HG03139 (cell line): ENCODE data around the gene GLIS2.

Experiments used
- ATAC-seq: cut with Tn5 transposase; IDR thresholded peaks from one replicate; pipeline ENCODE4 v1.9.1; 2021; ENCODE audit not compliant: unreplicated experiment

Gene GLIS2

DNA sequence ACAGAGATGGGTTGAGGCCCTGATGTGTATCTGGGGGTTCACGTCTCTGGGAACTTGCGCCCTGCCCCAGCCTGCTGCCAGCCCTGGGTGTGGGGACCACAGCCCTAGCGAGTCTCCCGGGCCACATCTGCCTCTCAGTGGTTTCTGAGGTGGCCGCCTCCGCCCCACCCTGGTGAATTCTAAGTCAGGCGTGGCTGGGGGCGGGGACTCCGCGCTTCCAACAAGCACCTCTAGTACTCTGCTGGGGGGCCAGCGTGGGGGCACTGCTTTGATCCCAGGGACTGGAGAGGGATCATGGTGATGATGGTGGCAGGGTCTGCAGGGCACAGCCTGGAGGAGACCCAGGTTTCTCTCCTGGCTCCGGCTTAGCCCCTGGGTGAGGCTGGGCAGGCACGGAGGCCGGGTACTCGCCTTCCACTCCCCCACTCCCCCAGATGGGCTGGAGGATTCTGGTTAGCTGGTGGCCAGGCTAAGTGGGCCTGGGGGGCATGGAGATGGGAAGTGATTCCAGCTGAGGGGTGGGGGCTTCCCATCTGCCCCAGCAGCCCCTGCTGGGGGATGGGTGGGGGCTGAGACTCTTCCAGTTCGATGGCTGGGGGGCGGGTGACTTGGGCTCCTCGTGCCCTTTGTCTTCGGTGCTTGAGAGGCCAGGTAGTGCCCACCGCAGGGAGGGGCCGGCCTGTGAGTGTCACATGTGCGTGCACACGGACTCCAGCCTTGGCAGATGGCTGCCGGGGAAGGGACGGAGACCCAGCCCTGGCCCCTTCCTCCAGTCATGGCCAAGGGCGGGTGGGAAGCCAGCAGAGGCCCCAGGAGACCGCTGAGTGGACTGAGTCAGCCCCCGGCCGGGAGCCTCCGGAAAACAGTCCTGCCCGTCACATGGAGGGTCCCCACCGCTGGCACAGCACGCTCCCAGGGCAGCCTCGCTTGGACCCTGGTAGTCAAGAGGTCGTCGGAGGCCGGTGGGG is 3.9 kb downstream of the GLIS2 start:
- no peak for ATAC-seq

DNA sequence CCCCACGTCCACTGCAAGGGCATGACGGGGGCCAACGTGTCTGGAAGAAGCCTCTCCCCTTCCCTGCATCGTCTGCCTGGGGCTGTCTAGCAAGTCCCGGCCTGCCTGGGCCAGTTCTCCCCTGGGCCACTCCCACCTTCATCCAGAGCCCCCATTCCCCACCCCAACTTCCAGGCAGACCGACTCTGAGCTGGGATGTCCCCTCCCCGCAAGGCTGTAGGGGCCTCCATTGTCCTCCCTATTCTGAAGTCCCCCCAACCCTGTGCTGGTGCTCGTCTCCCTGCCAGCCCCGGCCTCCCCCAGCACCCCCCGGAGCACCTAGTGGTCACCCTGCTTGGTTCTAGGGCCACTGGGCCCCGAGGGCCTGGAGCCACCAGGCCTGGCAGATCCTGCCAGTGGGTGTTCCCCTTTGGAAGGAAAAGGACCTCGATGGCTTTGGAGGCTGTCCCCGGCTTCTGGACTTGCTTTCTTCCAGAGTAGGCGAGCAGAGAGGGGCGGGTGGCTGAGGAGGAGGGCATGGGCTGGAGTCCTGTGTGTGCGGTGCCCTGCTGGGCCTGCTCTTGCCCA is 4.8 kb downstream of the GLIS2 start:
- ATAC-seq: no peak

DNA sequence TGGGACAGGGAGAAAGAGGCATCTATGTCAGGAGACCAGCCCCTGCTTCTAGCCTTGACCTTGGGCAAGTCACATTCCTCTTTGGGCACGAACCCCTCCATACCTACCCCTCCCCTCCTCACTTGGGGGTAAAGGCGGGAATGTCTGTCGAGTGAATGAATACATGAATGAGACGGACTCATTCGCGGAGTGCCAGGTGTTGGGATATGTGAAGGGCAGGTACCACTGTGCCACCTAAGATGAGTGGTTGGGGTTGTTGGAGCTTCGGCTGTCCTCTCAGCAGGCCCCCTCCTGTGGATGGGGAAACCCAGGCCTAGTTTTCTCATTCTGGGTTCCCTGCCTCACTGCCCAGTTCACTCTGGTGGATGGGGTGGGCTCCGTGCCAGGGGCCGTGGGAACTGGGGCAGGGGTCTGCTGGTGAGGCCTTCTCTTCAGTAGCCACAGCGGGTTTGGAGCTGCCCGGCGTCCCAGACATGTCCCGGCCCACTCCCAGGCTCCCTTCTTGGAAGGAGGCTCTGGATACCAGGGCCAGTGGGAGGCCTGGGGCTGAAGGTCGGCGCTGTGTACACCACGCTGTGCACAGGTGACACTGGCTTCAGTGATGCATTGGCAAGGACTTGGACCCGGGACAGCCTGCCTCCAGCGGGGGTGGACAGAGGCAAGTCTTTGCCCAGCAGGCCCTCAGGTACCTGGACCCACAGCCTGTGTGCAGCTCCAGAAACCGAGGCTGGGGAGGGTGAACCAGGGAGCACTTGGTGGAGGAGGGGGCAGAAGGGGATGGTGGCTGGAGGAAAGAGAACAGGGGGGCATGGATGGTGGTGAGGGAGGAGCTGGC is 5.6 kb downstream of the GLIS2 start:
- ATAC-seq: no peak

DNA sequence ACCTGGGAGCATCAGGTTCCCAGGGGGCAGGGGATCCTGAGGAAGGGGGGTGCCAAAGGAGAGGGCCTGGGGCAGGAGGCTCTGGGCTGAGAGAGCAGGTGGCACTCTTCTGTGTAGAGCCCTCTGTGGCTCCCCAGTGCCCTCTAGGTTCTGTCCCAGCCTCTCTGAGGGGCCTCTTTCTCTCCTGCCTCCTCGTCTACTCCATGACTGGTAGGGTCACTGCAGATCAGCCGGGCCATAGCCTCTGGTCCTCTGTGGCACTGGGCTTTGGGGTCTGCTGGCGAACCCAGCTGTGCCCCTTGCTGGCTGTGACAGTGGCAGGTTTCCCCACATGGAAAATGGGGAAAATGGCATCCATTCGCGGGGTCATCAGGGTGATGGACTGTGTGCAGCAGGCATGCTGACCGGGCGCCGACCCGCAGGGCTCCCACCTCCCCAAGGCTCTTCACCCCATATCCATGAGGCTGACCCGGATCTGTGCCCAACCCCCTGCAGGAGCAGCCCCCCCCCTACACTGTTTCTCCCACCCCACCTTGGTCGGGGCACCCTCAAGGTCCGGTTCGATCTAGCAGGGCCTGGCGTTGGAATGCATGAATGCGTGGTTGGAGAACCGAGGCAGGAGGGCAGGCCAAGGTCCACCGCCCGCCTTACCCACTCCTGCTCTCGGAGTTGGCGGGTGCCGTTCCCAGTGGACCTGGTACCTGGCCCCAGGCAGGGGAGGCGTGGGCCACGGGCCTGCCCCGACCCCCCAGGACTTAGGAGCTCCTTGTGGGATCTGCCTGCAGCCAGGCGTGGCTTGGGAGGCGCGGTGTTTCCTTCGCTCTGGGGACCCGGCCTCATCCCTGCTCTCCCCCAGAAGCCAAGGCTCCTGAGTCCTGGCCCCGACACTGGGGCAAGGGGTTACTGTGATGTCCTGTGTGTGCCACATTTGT is 6.5 kb downstream of the GLIS2 start:
- ATAC-seq: no peak

DNA sequence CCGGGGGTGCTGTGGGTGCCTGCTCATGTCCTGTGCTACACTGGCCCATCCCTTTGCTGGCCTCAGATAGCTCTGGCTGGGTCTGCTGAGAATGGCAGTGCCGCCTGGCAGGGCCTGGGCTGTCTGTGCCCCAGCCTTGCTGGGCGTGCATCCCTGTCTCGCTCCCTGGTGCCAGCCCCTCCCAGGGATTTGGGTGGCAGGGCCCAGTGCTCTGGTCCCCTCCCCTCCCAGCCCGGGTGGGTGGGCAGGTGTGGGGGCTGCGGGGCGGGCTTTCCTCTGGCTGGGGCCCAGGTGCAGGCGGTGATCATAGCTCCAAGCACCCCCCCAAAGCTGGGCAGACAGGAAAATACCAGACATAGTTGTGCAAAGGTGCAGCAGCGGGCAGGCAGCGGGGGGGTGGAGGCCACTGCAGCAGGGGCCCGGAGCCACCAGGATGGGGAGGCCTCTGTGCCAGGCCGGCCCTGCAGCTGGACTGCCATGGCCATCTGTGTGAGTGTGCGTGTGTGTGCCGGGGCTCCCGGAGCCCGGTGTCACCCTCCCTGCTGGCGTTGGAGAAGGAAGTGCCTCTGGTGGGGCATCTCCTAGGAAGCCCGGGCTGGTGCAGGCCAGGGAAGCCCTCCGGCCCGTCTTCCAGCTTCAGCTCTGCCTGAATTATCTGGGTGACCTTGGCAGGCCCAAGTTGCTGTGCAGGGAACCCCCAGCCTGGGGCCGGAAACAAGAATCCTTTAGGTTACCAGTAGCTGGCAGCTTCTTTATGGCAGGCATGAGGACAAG is 7.4 kb downstream of the GLIS2 start:
- ATAC-seq: no peak

DNA sequence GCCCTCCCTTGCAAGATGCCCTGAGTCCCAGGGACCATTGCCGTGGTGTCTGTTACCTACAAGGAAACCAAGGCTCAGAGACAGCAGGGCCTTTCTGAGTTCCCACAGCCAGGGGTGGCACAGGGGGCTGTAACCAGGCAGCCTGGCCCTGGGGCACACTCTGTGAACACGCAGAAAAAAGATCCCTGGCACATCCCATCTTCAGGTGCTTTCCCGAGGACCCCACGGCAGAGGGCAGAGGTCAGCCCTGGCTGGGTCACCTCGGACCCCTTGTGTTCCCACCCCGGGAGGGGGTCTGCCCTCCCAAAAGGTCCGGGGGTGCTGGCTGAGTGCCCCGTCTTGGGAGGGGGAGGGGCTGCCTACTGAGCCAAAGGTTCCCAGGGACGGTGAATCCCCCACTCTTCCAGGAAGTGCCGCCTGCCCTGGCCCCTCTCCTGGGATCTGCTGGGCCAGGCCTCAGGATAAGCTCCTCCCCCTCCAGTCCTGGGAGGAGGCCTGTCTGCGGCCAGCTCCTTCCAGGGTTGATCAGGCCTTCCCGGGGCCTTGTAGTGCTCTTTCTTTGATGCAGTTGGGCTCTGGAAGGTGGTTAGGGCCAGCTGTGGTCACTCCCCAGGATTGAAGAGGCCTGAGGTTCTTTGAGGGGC is 8.1 kb downstream of the GLIS2 start:
- ATAC-seq: no peak

DNA sequence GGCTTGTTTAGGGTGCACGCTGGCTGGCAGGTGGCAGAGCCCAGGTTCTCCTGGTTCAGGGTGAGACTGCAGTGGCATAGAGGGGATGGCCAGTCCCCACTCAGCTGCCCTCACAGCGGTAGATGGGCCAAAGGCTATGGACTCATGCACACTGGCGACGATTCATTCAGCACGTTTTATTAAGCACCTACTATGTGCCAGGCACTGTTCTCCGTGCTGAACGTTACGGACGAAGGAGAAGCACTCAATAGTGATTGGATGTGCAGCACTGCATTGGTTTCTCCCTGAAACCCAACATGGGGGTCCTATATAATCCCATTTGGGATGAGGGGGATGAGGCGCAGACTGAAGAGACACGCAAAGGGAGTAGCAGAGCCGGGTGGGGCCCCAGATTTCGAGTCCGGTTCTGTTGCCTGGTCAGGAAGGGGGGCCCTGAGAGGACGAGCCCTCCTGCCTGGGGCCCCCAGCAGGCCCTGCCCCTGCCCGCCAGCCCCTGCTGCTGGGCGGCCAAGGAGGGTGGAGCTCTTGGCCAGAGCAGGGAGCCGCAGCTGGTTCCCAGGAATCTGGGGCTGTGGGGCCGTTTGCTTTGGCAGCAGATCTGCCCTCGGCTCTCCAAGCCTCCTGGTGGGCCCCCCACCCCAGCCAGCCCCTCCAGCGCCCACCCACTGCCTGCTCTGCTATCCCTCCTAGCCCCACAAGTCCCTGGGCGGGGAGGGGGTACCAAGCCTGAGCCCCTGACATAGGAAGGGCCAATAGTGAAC is 8.8 kb downstream of the GLIS2 start:
- ATAC-seq: no peak

DNA sequence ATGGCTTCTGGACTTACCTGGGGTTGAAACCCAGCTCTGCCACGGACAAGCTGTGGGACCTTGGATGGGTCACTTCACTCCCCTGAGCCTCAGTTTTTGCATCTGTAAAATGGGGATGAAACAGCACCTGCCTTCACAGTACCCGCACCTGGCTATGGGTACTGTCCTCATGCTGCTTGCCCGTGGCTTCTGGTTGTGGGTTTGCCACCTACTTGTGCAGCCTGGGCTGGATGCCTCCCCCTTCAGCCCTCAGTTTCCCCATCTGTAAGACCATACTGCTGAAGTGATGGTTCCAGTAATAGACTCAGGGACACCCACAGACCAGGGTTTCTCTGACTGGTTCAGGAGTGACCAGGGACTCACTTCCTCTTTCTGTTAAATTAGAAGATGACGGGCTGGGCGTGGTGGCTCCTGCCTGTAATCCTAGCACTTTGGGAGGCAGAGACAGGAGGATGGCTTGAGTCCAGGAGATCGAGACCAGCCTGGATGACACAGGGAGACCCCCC is 9.4 kb downstream of the GLIS2 start:
- no peak for ATAC-seq

DNA sequence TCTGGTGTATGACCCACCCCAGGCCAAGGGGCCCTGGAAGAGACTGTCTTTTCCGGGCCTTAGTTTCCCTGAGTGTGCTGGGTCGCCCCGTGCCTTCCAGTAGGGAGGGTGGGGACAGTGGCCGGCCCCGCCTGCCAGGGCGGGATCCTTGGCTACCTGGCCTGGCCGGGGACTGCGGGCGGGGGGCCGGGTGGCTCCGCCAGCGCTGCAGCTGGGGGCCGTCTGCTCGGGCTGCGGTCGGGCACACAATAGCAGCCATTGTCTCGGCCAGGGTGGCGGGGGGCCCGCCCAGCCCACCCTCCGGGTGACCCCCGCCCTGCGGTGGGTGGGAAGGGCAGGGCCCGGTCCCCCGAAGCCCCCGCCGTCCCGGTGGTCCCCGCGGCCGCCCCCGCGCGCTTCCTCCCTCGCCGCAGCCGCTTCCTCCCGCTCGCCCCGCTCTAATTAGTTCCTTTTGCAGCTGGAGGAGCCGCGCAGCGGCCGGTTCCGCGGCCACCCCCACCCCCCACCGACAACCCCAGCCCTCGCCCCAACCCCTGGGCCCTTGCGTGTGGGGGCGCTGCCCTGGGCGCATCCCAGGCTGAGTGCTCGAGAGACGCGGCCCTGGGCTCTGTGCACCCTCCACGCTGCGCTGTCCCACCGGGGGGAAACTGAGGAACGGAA is 11.6 kb downstream of the GLIS2 start:
- ATAC-seq: no peak

DNA sequence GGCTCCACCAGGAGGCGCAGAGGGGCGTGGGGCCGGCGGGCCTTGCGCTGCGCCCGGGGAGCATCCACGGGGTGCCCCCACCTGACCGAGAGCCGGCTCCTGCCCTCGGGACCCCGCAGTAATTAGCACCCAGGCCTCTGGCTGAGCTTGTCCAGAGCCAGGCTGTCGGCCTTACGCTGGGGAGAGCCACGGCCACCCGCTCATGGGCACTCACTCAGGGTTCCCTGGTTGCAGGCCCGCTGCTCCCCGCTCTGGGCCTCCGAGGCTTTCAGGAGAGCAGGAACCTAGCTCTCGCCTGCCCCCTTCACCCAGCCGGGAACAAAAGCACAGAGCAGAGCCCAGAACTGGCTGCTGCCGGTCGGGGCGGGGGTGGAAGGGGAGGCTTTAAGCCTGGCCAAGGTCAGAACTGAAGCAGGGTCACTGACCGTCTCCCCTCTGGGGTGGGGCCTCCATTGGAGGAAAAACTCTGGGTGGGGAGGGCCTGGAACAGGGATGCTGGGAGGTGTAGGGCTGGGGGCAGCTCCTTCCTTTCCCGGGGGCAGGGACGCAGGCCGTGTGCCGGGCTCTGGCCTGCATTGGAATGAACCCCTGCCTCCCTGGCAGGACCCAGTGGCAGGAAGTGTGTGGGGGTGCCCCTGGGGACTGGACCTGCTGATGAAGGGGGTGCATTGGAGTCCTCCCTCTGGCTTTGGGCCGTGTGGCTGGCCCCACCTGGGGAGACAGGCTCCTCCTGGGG is 12.3 kb downstream of the GLIS2 start:
- no peak for ATAC-seq

DNA sequence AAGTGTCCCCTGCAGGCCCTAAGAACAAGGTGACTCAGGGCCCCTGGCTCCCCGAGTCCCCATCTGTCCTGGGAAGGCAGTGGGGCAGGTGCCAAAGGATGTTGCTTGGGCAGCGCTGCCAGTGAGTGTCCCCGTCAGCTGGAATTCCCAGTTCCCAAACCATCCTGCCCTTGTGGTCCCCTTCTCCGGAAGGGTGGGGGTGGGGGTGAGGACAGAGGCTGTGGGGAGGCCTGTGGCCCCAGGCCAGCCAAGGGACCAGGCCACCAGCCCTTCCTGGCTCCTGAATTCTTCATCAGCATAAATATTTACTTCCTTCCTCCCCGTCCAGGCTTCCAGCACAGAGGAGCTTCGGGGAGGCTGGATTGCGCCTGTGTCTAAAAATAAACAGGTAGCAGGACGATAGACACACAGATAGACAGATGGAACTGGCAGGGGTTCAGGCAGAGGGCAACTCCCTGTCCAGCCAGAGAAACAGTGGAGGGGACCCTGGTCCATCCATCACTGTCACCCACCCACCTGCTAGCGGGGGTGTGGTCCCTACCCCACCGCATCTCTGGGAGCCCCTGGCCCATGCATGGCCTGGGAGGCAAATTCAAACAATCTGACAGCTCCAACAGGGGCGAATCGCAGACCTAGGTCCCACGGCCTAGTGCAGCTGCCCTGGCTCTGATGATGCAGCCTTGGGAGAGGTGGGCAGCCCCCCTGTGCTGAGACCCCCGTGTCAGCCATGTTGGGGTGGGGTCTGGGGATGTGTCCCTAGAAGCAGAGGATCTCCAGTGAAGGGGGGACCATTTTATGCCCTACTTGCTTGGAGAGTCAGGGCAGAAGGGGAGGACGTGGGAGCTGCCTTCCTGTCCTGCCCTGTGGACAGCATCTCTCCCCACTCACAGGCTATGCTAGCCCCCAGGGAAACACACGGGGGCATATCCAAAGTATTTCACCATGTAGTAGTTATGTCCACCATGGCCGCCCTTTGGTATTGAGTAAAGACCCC is 13.2 kb downstream of the GLIS2 start:
- no peak for ATAC-seq

DNA sequence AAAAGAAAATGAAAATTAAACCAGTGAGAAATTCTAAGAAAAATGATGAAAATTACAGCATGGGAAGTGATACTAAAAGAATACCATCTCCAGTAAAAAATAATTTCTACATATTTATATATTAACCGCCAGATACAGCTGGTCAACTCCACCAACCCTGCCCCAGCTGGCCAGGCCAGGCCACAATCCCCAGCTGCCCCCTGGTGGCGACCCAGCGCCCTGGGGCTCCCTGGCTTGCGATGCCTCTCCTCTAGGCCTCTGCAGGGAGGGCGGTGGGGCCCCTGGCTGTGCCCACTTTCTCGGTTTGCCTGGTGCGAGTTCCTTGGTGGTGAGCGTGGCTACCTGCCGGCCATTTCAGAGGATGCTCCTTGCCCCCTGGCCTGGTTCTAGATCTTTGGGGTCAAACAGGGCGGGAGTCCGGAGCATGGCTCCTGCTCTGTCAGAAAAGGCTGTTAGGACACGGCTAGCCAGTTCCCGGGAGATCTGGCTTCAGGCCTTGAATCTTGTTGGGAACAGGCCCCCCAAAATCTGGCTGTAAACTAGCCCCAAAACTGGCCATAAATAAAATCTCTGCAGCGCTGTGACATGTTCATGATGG is 14.5 kb downstream of the GLIS2 start:
- ATAC-seq: no peak

DNA sequence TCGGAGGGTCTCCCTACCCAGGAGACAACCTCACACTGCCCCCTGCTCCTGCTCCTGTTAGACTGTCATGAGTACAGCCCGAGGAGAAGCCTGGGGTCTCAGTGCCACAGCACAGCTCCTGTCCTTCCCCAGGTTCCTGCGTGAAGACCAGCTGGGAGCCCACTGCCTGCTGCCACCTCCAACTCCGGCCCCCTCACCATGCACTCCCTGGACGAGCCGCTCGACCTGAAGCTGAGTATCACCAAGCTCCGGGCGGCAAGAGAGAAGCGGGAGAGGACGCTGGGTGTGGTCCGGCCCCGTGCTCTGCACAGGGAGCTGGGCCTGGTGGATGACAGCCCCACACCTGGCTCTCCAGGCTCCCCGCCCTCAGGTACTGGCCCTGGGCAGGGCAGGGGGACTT is 16.2 kb downstream of the GLIS2 start:
- ATAC-seq: no peak

DNA sequence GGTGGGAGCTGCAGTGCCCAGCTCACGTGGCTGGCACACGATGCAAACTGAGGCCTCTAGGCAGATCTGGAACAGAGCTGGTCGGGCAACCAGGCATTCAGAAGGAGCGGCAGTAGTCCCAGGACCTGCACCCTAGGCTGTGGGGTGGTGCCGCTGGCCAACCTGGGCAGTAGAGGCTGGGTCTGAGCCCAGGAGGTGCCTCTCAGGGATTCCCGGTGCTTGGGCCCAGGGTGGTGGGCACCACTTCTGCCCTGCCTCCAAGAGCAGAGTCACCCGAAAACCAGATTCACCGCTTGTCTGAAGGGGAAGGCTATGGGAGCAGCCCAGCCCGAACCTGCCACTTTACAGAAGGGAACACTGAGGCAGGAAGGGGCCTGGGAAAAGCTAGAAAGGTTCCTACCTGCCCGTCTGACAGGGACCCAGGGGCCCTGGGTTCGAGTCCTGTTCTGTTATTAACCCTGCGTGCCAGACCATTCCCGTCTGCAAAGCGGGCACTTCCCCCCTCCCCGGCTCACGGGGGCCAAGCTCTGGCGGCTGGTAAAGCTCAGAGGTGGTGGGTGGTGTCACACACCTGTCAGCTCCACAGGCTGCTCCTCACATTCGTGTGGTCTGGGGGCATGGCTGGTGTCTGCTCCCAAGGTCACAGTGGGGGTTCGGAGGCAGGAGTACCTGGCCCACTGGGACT is 16.9 kb downstream of the GLIS2 start:
- no peak for ATAC-seq

DNA sequence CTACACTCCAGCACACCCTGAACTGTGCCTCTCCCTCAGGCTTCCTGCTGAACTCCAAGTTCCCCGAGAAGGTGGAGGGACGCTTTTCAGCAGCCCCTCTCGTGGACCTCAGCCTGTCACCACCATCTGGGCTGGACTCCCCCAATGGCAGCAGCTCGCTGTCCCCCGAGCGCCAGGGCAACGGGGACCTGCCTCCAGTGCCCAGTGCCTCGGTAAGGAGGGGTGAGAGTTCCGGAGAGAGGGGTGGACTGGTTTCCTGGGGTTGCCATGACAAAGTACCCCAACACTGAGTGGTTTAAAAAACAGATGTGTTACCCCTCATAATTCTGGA is 17.4 kb downstream of the GLIS2 start:
- ATAC-seq: no peak
